Uterus (tissue), 2 donors: ENCODE data around the gene SEL1L2.

Source experiments
- CTCF ChIP-seq, 4 experiments: fragments of 200-600 bp in 2 of 4; fragments of 450-650 bp in 2 of 4; sonication (generic) in 2 of 4; IDR thresholded peaks; one replicate each; pipeline ENCODE4 v1.5.1; 2016 to 2019; ENCODE audit warnings: antibody characterized with exemption in 4 of 4, mild to moderate bottlenecking in 2 of 4, moderate library complexity in 1 of 4
- POLR2A ChIP-seq, 2 donors: fragments of 450-650 bp; IDR thresholded peaks; one replicate each; pipeline ENCODE4 v1.6.1; 2016; ENCODE audit warnings: antibody characterized with exemption in 2 of 2, mild to moderate bottlenecking in 1 of 2, moderate library complexity in 1 of 2

- TF ChIP-seq CTCF (IDR thresholded peaks at IDR 0.05) = no peak
- TF ChIP-seq POLR2A (IDR thresholded peaks at IDR 0.05) = no peak
Observed at GRCh38 chr20:13891575-13891974, 98.8 kb downstream of the SEL1L2 start.
